Measurements from ENCODE around the gene LTBP4. TPM values are rescaled to one million over a fixed set of nuclear protein-coding genes. Genes with fewer than 3 reads are reported as not detected.

The LTBP4 gene
- total and polyA plus RNA-seq, 12 donors, result 114 to 263 (median 234) TPM

- intact Hi-C loops (cut with DNase I), result loop anchor here in 1 of 10 donors (5.0 kb wide), 1 partner anchor 70 kb away; no protein-coding TSS in a partner anchor
- Histone ChIP-seq H3K36me3 (peaks cover 4 to 100% (median 58%) of the 10 kb centered on the region in 9 donors), H3K27ac (no peak overlapping the region), H3K27me3 (no peaks in the 10 kb centered on the region), H3K4me1 (peaks cover 0 to 14% (median 3%) of the 10 kb centered on the region in 9 donors), H3K4me3 (no peak overlapping the region), H3K9me3 (no peaks in the 10 kb centered on the region)
- ATAC-seq (no peak), DNase-seq (no peak)
- 89 to 92% methylated on average over 7 of the region's 7 CpGs for WGBS, 2 donors
- TF ChIP-seq CTCF (IDR thresholded peaks at IDR 0.05), result no peak
These were observed 71.6 kb downstream of the LTBP4 start for GRCh38 chr19:40672573-40673299.

GRCh38 chr19:40673397-40673796 is 72.2 kb downstream of the LTBP4 start:
- no peak overlapping the region for H3K4me3 ChIP-seq
- peaks cover 6 to 100% (median 64%) of the 10 kb centered on the region in 9 donors for H3K36me3 ChIP-seq
- no peaks in the 10 kb centered on the region for H3K9me3 ChIP-seq
- DNase-seq (no peak), ATAC-seq (no peak)
- H3K27me3 ChIP-seq, result no peaks in the 10 kb centered on the region
- H3K27ac ChIP-seq, result no peak overlapping the region
- 94 to 96% methylated on average over 11 of the region's 11 CpGs for WGBS, 2 donors
- intact Hi-C loops (cut with DNase I), result loop anchor here in 1 of 10 donors (5.0 kb wide), 1 partner anchor 69 kb away; no protein-coding TSS in a partner anchor
- TF ChIP-seq CTCF (IDR thresholded peaks at IDR 0.05), result no peak
- peaks cover 0 to 14% (median 3%) of the 10 kb centered on the region in 9 donors for H3K4me1 ChIP-seq

- WGBS, 2 donors, result 70 to 73% methylated on average over 3 of the region's 3 CpGs
These were observed 73.1 kb downstream of the LTBP4 start for GRCh38 chr19:40674291-40674690.

GRCh38 chr19:40677156-40677555 is 76.0 kb downstream of the LTBP4 start:
- H3K4me1 ChIP-seq, result peaks cover 0 to 8% (median 0%) of the 10 kb centered on the region in 9 donors
- 97 to 98% methylated on average over 23 of the region's 23 CpGs for WGBS, 2 donors
- peaks cover 6 to 100% (median 50%) of the 10 kb centered on the region in 9 donors for H3K36me3 ChIP-seq
- H3K27me3 ChIP-seq, result no peaks in the 10 kb centered on the region
- DNase-seq (no peak), ATAC-seq (no peak)
- intact Hi-C loops (cut with DNase I), result no loop called here
- no peak for TF ChIP-seq CTCF (IDR thresholded peaks at IDR 0.05)
- no peaks in the 10 kb centered on the region for H3K9me3 ChIP-seq
- no peak overlapping the region for H3K27ac ChIP-seq
- no peak overlapping the region for H3K4me3 ChIP-seq

More at GRCh38 chr19:40674291-40674690, 73.1 kb downstream of the LTBP4 start:
- ATAC-seq (no peak), DNase-seq (no peak)
- intact Hi-C loops (cut with DNase I), result loop anchor here in 2 of 10 donors (1.0 to 5.0 kb wide), 2 partner anchors 14 to 68 kb away; no protein-coding TSS in a partner anchor
- H3K9me3 ChIP-seq, result no peaks in the 10 kb centered on the region
- no peak overlapping the region for H3K4me3 ChIP-seq
- H3K36me3 ChIP-seq, result peaks cover 6 to 100% (median 60%) of the 10 kb centered on the region in 9 donors
- no peak for TF ChIP-seq CTCF (IDR thresholded peaks at IDR 0.05)
- H3K4me1 ChIP-seq, result peaks cover 0 to 14% (median 3%) of the 10 kb centered on the region in 9 donors
- H3K27me3 ChIP-seq, result no peaks in the 10 kb centered on the region
- H3K27ac ChIP-seq, result no peak overlapping the region

Other genes with a start within 250 kb of the LTBP4 start
- under 1 TPM in 2 of 10 donors, not detected in 8; 0.10 to 0.15 TPM for gene HIPK4, start 211.2 kb upstream of the LTBP4 start, total RNA-seq
- gene HIPK4, start 211.2 kb upstream of the LTBP4 start, polyA plus RNA-seq, result under 1 TPM in 1 of 2 donors, not detected in 1; 0.09 TPM
- 1 to 10 TPM; 1.7 to 3.8 (median 2.7) TPM for gene PRX, start 188.0 kb upstream of the LTBP4 start, total RNA-seq
- 1 to 10 TPM; 2.4 to 2.7 TPM for gene PRX, start 188.0 kb upstream of the LTBP4 start, polyA plus RNA-seq
- 10 to 100 TPM in 3 of 10 donors, 1 to 10 TPM in 7; 6.3 to 16.8 (median 8.4) TPM for gene SERTAD1, start 175.4 kb upstream of the LTBP4 start, total RNA-seq
- 10 to 100 TPM; 13.4 to 35.8 TPM for gene SERTAD1, start 175.4 kb upstream of the LTBP4 start, polyA plus RNA-seq
- gene SERTAD3, start 157.0 kb upstream of the LTBP4 start, total RNA-seq, result 10 to 100 TPM; 19.4 to 37.5 (median 27.4) TPM
- 10 to 100 TPM; 35.3 to 35.6 TPM for gene SERTAD3, start 157.0 kb upstream of the LTBP4 start, polyA plus RNA-seq
- 100 to 1,000 TPM in 3 of 10 donors, 10 to 100 TPM in 7; 70.9 to 144 (median 91.4) TPM for gene BLVRB, start 135.6 kb upstream of the LTBP4 start, total RNA-seq
- gene BLVRB, start 135.6 kb upstream of the LTBP4 start, polyA plus RNA-seq, result 100 to 1,000 TPM in 1 of 2 donors, 10 to 100 TPM in 1; 95.8 to 213 TPM
- 1 to 10 TPM; 3.0 to 6.6 (median 4.9) TPM for gene SPTBN4, start 134.4 kb upstream of the LTBP4 start, total RNA-seq
- 10 to 100 TPM in 1 of 2 donors, 1 to 10 TPM in 1; 3.2 to 13.8 TPM for gene SPTBN4, start 134.4 kb upstream of the LTBP4 start, polyA plus RNA-seq
- gene SHKBP1, start 24.5 kb upstream of the LTBP4 start, total RNA-seq, result 10 to 100 TPM; 12.0 to 31.5 (median 15.9) TPM
- gene SHKBP1, start 24.5 kb upstream of the LTBP4 start, polyA plus RNA-seq, result 10 to 100 TPM; 42.8 to 43.1 TPM
- gene NUMBL, start 89.3 kb downstream of the LTBP4 start, total RNA-seq, result 10 to 100 TPM in 5 of 10 donors, 1 to 10 TPM in 5; 7.1 to 15.3 (median 10.0) TPM
- gene NUMBL, start 89.3 kb downstream of the LTBP4 start, polyA plus RNA-seq, result 10 to 100 TPM; 11.2 to 14.0 TPM
- 10 to 100 TPM; 17.9 to 34.3 (median 27.3) TPM for gene COQ8B, start 115.5 kb downstream of the LTBP4 start, total RNA-seq
- gene COQ8B, start 115.5 kb downstream of the LTBP4 start, polyA plus RNA-seq, result 10 to 100 TPM; 26.3 to 34.4 TPM
- gene ITPKC, start 115.7 kb downstream of the LTBP4 start, total RNA-seq, result 10 to 100 TPM in 3 of 10 donors, 1 to 10 TPM in 7; 6.2 to 15.3 (median 9.1) TPM
- gene ITPKC, start 115.7 kb downstream of the LTBP4 start, polyA plus RNA-seq, result 10 to 100 TPM; 16.8 to 17.3 TPM
- 10 to 100 TPM in 2 of 10 donors, 1 to 10 TPM in 8; 5.3 to 11.4 (median 8.4) TPM for gene ACTMAP, start 149.1 kb downstream of the LTBP4 start, total RNA-seq
- 10 to 100 TPM in 1 of 2 donors, 1 to 10 TPM in 1; 3.6 to 12.8 TPM for gene ACTMAP, start 149.1 kb downstream of the LTBP4 start, polyA plus RNA-seq
- 10 to 100 TPM; 24.0 to 40.6 (median 34.4) TPM for gene SNRPA, start 149.8 kb downstream of the LTBP4 start, total RNA-seq
- gene SNRPA, start 149.8 kb downstream of the LTBP4 start, polyA plus RNA-seq, result 10 to 100 TPM; 35.3 to 36.7 TPM
- gene MIA, start 174.2 kb downstream of the LTBP4 start, total RNA-seq, result 1 to 10 TPM in 3 of 10 donors, under 1 TPM in 2, not detected in 5; 0.63 to 1.7 (median 1.0) TPM
- gene MIA, start 174.2 kb downstream of the LTBP4 start, polyA plus RNA-seq, result 1 to 10 TPM; 2.0 to 2.4 TPM
- 10 to 100 TPM; 11.0 to 25.2 (median 13.5) TPM for gene RAB4B, start 176.9 kb downstream of the LTBP4 start, total RNA-seq
- gene RAB4B, start 176.9 kb downstream of the LTBP4 start, polyA plus RNA-seq, result 10 to 100 TPM; 26.8 to 62.5 TPM
- gene EGLN2, start 197.8 kb downstream of the LTBP4 start, total RNA-seq, result 10 to 100 TPM; 31.8 to 78.3 (median 42.8) TPM
- gene EGLN2, start 197.8 kb downstream of the LTBP4 start, polyA plus RNA-seq, result 10 to 100 TPM; 75.3 to 78.6 TPM
- gene CYP2A6, start 249.1 kb downstream of the LTBP4 start, total RNA-seq, result not detected
- not detected for gene CYP2A6, start 249.1 kb downstream of the LTBP4 start, polyA plus RNA-seq

Data from heart right ventricle (tissue), 16 donors.